ENCODE results near the gene AKR1E2.
"Not testable (repeated sequence)": the region's sequence is repeated elsewhere in the genome, so short reads cannot be mapped to it uniquely, and the experiment has no call there.

AKR1E2 gene

GRCh38 chr10:4810092-4810491 is 15.9 kb upstream of the AKR1E2 start:
- peak; percentile 65 for DNase-seq (ENCODE audit: low read depth, low spot score)
- in situ Hi-C loops (cut with HindIII; ENCODE audit: low sequenced_read_pairs) = no loop called here
- no peak for TF ChIP-seq CTCF (IDR thresholded peaks at IDR 0.05; ENCODE audit: low read depth, low read length)
- H3K4me3 ChIP-seq (ENCODE audit: low read depth, low read length) = no peak overlapping the region

GRCh38 chr10:4812046-4812445 is 14.0 kb upstream of the AKR1E2 start:
- in situ Hi-C loops (cut with HindIII; ENCODE audit: low sequenced_read_pairs) = no loop called here
- no peak for DNase-seq (ENCODE audit: low read depth, low spot score)
- H3K4me3 ChIP-seq (ENCODE audit: low read depth, low read length) = no peak overlapping the region
- TF ChIP-seq CTCF (IDR thresholded peaks at IDR 0.05; ENCODE audit: low read depth, low read length) = no peak

- in situ Hi-C loops (cut with HindIII; ENCODE audit: low sequenced_read_pairs) = no loop called here
- no peak overlapping the region for H3K4me3 ChIP-seq (ENCODE audit: low read depth, low read length)
- peak; percentile 87 for DNase-seq (ENCODE audit: low read depth, low spot score)
- TF ChIP-seq CTCF (IDR thresholded peaks at IDR 0.05; ENCODE audit: low read depth, low read length) = no peak
Measured at GRCh38 chr10:4813023-4813422, 13.0 kb upstream of the AKR1E2 start.

GRCh38 chr10:4813496-4813895 is 12.5 kb upstream of the AKR1E2 start:
- in situ Hi-C loops (cut with HindIII; ENCODE audit: low sequenced_read_pairs) = no loop called here
- no peak for DNase-seq (ENCODE audit: low read depth, low spot score)
- H3K4me3 ChIP-seq (ENCODE audit: low read depth, low read length) = no peak overlapping the region
- TF ChIP-seq CTCF (IDR thresholded peaks at IDR 0.05; ENCODE audit: low read depth, low read length) = no peak

- H3K4me3 ChIP-seq (ENCODE audit: low read depth, low read length); in situ Hi-C loops (cut with HindIII; ENCODE audit: low sequenced_read_pairs): not testable (repeated sequence)
- DNase-seq (ENCODE audit: low read depth, low spot score) = peak; percentile 54
Measured at GRCh38 chr10:4815646-4816180, 10.3 kb upstream of the AKR1E2 start.

GRCh38 chr10:4816966-4817365 is 9.0 kb upstream of the AKR1E2 start:
- no peak for TF ChIP-seq CTCF (IDR thresholded peaks at IDR 0.05; ENCODE audit: low read depth, low read length)
- in situ Hi-C loops (cut with HindIII; ENCODE audit: low sequenced_read_pairs) = no loop called here
- H3K4me3 ChIP-seq (ENCODE audit: low read depth, low read length) = no peak overlapping the region
- DNase-seq (ENCODE audit: low read depth, low spot score) = no peak

GRCh38 chr10:4819067-4819466 is 6.9 kb upstream of the AKR1E2 start:
- no peak overlapping the region for H3K4me3 ChIP-seq (ENCODE audit: low read depth, low read length)
- no peak for TF ChIP-seq CTCF (IDR thresholded peaks at IDR 0.05; ENCODE audit: low read depth, low read length)
- in situ Hi-C loops (cut with HindIII; ENCODE audit: low sequenced_read_pairs) = no loop called here
- DNase-seq (ENCODE audit: low read depth, low spot score) = no peak

Measured in astrocyte of the spinal cord (primary cell).